Esophagus muscularis mucosa (tissue), 4 donors: ENCODE data around the gene PIK3R5.

Source experiments
- EP300 ChIP-seq: sonication (generic); formaldehyde crosslinking; IDR thresholded peaks from one replicate; pipeline ENCODE4 v1.6.1; 2017; ENCODE audit warnings: antibody characterized with exemption
- POLR2A ChIP-seq: fragments of 450-650 bp; IDR thresholded peaks from one replicate; pipeline ENCODE4 v1.6.1; 2017; ENCODE audit warnings: antibody characterized with exemption, moderate library complexity, mild to moderate bottlenecking, low read depth
- POLR2AphosphoS5 ChIP-seq, 2 donors: sonication (generic); formaldehyde crosslinking; IDR thresholded peaks; one replicate each; pipeline ENCODE4 v1.6.1; 2017; ENCODE audit warnings: antibody characterized with exemption in 2 of 2
- TF ChIP-seq, protein P1 (sequence below), 3 experiments: fragments of 200-600 bp in 2 of 3; fragments of 450-650 bp in 1 of 3; sonication (generic) in 2 of 3; IDR thresholded peaks; one replicate each; pipeline ENCODE4 v1.5.1; 2017 to 2019; ENCODE audit warnings: antibody characterized with exemption in 3 of 3, mild to moderate bottlenecking in 2 of 3, moderate library complexity in 1 of 3

DNA sequence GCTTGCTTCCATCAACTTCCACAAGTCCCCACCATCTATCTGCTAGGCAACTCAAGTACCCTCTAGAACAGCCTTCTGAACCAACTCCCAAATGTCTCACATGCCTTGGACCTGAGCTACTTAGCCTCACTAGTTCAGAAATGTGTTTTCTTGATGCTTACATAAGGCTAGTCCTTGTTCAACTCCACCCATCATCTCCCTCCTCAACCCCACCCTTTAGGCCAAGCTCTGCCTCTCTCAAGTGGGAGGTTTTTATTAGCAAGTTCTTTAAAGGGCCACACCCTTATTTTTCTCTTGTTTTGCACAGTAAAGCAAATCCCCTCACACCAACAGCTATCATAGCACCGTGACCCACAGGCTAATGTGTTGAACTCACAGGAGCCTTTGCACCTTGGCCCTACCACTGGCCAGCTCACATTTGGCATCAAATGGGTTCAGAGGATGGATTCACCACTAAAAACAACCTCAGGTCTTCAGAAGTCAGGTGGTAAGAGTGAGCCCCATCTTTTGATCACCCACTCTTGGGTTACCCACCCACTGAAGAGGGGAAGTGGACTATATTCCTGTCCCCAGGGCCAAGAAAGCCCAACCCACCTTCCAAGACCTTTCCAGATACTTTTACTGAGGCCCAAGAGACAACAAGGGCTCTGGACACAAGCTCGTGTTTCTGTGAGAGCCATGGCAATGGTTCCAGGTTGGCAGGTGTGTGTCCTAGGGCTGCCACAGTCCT lies 12.2 kb downstream of the PIK3R5 start:
- TF ChIP-seq, protein P1, sequence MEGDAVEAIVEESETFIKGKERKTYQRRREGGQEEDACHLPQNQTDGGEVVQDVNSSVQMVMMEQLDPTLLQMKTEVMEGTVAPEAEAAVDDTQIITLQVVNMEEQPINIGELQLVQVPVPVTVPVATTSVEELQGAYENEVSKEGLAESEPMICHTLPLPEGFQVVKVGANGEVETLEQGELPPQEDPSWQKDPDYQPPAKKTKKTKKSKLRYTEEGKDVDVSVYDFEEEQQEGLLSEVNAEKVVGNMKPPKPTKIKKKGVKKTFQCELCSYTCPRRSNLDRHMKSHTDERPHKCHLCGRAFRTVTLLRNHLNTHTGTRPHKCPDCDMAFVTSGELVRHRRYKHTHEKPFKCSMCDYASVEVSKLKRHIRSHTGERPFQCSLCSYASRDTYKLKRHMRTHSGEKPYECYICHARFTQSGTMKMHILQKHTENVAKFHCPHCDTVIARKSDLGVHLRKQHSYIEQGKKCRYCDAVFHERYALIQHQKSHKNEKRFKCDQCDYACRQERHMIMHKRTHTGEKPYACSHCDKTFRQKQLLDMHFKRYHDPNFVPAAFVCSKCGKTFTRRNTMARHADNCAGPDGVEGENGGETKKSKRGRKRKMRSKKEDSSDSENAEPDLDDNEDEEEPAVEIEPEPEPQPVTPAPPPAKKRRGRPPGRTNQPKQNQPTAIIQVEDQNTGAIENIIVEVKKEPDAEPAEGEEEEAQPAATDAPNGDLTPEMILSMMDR (IDR thresholded peaks at IDR 0.05) = no peak
- TF ChIP-seq POLR2AphosphoS5 (IDR thresholded peaks at IDR 0.05) (no peak), POLR2A (no peak), EP300 (no peak)
